H54 (cell line): Measurements from ENCODE around the gene MYO5C.

Experiments
- DNase-seq: peaks from one replicate; pipeline ENCODE4 v3.0.0; 2011; ENCODE audit warnings: low spot score, mixed read lengths; ENCODE audit not compliant: insufficient read length
- FAIRE-seq: peaks from 3 replicates; lab custom pipeline; 2011; peaks lifted over from hg19 to GRCh38; lab: Jason Lieb, UNC
- POLR2A ChIP-seq: IDR thresholded peaks from 2 replicates; pipeline ENCODE4 v1.6.1; 2011; ENCODE audit warnings: low read depth, mild to moderate bottlenecking, low read length

Gene MYO5C

DNA sequence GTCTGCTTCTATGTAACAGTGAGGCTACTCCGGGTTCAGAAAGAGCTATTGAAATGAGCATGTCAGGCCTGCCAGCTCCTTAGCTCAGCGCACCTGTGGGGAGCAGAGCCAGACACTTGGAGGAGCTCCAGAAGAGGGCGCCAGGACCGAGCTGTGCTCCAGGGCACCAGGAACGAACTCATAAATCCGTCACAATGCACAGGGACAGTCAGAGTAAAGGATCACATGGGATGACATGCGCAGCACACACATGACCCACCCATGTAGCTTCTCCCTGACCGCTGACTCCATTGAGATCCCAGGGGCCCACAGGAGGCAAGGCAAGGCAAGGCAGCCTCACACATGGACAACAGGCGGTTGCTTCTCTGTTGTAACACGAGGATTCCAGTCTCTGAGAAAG, 78.4 kb downstream of the MYO5C start:
- no peak for DNase-seq
- TF ChIP-seq POLR2A = no peak
- no peak for FAIRE-seq

- DNase-seq (no peak), FAIRE-seq (no peak)
- TF ChIP-seq POLR2A = no peak
Observed at GRCh38 chr15:52214553-52214952, 81.1 kb downstream of the MYO5C start.

- TF ChIP-seq POLR2A = no peak
- DNase-seq = no peak
- FAIRE-seq = no peak
Observed at GRCh38 chr15:52213206-52213605, 82.4 kb downstream of the MYO5C start.

DNA sequence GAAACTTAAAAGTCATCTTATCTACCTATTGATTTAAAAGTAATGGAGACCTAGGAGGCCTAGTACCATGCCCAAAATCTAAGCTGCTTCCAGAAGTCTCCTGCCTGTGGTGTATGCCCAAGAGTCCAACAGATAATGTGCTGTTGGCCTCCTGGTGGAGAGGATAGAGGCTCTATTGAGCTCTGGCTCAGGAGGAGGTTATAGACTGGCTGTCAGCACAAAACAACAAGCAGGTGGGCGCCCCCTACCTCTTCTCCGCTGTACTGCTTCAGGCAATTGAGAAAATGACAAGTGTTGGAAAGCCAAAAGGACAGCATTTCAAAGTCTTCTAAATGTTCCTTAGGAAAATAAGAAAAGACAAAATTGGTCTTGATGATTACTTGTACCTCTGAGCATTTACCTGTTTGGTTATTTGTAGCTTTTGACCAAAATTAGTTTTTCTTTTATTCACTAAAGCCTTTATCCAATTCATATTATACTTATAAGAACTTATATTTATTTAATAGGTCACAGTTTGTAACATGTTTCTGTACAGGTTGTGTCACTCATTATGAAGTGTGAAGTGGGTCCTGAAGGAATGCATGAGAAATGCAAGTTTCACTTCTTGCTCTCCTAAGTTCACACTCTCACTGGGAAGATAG, 87.2 kb downstream of the MYO5C start:
- DNase-seq (peak; percentile 50), FAIRE-seq (no peak)
- no peak for TF ChIP-seq POLR2A

DNA sequence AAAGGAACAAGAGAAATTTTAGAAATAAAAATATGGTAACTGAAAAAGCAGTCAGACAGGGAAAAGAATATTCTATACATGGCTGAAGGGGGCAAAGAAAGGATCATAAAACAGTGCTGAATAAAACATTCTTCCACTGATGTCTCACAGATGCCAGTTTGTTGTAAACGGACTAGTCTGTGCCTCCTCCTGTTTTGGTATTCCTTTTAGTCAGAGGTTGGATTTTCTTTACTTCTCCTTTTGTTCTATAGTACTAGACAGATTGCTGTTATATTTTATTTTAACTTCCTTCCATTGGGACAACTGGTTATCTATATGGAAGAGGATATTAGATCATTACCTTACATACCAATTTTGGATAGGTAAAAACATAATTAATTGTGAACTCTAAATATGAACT, 88.4 kb downstream of the MYO5C start:
- DNase-seq = no peak
- TF ChIP-seq POLR2A = no peak

GRCh38 chr15:52206446-52206845, 89.2 kb downstream of the MYO5C start:
- FAIRE-seq = no peak
- no peak for TF ChIP-seq POLR2A
- no peak for DNase-seq

More for the DNA sequence above, 88.4 kb downstream of the MYO5C start:
- FAIRE-seq = no peak

DNA sequence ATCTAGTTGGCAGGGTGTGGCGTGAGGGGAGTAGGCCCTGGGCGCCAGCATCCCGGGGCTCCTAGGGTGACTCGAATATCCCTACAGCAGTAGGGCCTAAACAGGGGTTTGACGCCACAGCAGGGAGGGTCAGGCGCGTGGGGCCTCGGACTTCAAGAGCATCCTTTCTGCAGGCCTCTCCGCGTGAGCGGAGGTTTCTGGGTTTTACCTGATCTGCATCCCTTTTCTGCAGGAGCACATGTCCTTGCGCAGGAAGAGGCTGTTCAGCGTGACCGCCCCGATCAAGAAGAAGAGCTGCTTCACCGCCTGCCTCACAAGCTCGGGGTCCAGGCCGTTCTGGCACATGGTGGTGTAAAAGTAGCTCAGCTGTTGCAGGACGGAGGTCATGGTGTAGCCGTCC, 90.9 kb downstream of the MYO5C start:
- TF ChIP-seq POLR2A = no peak
- no peak for FAIRE-seq
- DNase-seq = no peak

DNA sequence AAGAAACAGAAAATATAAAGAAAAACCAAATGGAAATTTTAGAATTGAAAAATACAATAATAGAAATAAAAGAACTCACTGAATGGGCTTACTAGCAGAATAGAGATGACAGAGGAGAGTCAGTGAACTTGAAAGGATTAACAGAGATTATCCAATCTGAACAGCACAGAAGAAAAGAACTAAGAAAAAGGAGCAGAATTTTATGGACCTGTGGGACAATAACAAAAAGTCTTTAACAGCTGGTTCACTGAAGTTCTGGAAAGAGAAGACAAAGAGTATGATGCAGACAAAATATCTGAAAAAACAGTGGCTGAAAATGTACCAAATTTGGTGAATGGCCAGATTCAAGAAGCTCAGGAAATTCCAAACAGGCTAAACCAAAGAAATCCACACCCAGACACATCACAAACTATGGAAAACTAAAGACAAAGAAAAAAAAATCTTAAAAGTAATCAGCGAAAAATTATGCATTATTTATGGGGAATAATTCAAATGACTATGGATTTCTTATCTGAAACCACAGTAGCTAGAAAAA, 94.7 kb downstream of the MYO5C start:
- DNase-seq (no peak), FAIRE-seq (no peak)
- TF ChIP-seq POLR2A = no peak

GRCh38 chr15:52199271-52199670, 96.3 kb downstream of the MYO5C start:
- FAIRE-seq (no peak), DNase-seq (no peak)
- TF ChIP-seq POLR2A = no peak

DNA sequence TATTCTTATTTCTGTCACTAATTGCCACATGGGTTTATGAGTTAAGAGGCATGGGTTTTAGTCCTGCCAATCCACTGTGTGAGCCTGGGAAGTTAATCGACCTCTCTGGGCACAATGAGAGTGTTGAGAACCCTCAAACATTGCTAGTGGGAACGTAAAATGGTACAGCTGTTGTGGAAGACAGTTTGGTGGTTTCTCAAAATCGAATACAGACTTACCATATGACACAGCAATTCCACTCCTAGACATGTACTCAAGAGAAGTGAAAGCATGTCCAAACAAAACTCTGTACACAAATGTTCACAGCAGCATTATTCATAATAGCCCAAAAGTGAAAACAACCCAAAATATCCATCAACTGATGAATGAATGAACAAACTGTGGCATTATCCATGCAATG, 98.7 kb downstream of the MYO5C start:
- no peak for DNase-seq

GRCh38 chr15:52193791-52194190, 101.8 kb downstream of the MYO5C start:
- DNase-seq = no peak
- no peak for FAIRE-seq
- TF ChIP-seq POLR2A = no peak

More for the DNA sequence above, 98.7 kb downstream of the MYO5C start:
- no peak for FAIRE-seq
- no peak for TF ChIP-seq POLR2A

GRCh38 chr15:52193321-52193720, 102.3 kb downstream of the MYO5C start:
- no peak for FAIRE-seq
- no peak for TF ChIP-seq POLR2A
- no peak for DNase-seq

- FAIRE-seq (no peak), DNase-seq (no peak)
- TF ChIP-seq POLR2A = no peak
Observed at GRCh38 chr15:52191207-52191606, 104.4 kb downstream of the MYO5C start, which contains the start of gene GNB5. TSS of gene GNB5 (minus strand) at chr15:52191392. CDS start at chr15:52184676, 6,716 bp downstream.

GRCh38 chr15:52186651-52187486, 108.7 kb downstream of the MYO5C start:
- no peak for TF ChIP-seq POLR2A

More at GRCh38 chr15:52186651-52187486, 108.7 kb downstream of the MYO5C start:
- no peak for DNase-seq
- no peak for FAIRE-seq
